Stimulated activated CD8-positive, alpha-beta memory T cell treated with anti-CD3 and anti-CD28 coated beads, Interleukin-2, amount 100 ng/mL, for 48 hours (primary cell): ENCODE results near the gene CMBL.
A peak's percentile ranks its signal among the peaks of the same experiment; 100 is the strongest.
"Not testable (repeated sequence)": the region's sequence is repeated elsewhere in the genome, so short reads cannot be mapped to it uniquely, and the experiment has no call there.

ENCODE experiments used
- DNase-seq, 2 donors: peaks; one replicate each; pipeline ENCODE4 v3.0.0-alpha.2; 2020; ENCODE audit warnings: low read depth in 2 of 2

Gene CMBL

GRCh38 chr5:10257870-10258269 is 49.8 kb downstream of the CMBL start:
- DNase-seq: no peak

DNA sequence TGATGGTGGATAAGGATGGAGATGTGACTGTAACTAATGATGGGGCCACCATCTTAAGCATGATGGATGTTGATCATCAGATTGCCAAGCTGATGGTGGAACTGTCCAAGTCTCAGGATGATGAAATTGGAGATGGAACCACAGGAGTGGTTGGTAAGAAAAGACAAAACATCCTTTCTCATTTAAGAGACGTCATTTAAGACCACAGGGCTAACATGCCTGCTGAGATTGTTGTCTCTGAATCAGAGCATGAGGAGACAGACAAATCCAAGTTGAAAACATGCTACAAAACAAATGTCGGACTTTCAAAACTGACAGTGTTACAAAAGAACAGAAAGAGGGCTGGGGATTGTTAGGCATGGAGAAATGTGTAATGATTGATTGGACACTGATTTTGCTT is 53.0 kb downstream of the CMBL start:
- no peak for DNase-seq

GRCh38 chr5:10253390-10253789 is 54.3 kb downstream of the CMBL start:
- no peak for DNase-seq

DNA sequence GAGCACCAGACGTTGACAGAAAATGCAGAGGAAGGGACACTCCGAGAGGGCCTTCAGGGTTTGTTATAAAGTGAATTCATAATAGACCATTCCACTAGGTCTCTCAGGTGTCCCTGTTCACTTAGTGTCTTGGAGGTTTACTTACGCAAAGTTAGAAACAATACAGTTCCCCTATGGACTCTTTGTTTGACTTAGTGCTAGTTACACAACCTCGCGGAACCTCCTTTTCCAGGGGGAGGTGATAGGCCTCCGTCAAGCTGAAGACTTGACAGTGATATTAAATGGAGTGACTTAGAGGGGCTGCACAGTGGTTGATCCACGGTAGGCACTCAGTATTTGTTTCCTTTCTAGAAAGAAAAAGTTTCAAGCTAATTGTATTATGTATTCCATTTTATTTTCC is 56.3 kb downstream of the CMBL start:
- no peak for DNase-seq

DNA sequence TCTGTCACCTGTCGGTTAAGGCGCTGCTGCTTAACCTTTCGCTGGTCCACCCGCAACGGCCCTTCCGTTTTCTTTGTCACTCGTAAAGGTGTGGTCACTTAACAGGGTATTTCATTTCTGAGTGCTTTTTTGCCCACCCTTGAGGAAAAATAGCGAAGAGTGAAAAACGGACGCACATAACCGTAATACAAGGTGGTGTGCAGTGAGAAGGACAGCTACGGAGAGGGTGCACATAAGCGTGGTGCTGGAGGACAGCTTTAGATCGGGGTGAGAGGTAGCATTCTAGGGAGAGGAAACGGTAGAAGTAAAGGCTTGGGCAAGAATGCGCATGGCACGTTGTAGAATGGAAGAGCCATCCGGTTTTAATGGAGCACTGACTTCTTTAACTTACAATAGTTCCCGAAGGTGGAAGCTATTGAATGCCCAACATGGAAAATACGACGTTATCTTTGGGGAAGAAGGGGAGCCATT is 56.9 kb downstream of the CMBL start:
- DNase-seq: no peak

DNA sequence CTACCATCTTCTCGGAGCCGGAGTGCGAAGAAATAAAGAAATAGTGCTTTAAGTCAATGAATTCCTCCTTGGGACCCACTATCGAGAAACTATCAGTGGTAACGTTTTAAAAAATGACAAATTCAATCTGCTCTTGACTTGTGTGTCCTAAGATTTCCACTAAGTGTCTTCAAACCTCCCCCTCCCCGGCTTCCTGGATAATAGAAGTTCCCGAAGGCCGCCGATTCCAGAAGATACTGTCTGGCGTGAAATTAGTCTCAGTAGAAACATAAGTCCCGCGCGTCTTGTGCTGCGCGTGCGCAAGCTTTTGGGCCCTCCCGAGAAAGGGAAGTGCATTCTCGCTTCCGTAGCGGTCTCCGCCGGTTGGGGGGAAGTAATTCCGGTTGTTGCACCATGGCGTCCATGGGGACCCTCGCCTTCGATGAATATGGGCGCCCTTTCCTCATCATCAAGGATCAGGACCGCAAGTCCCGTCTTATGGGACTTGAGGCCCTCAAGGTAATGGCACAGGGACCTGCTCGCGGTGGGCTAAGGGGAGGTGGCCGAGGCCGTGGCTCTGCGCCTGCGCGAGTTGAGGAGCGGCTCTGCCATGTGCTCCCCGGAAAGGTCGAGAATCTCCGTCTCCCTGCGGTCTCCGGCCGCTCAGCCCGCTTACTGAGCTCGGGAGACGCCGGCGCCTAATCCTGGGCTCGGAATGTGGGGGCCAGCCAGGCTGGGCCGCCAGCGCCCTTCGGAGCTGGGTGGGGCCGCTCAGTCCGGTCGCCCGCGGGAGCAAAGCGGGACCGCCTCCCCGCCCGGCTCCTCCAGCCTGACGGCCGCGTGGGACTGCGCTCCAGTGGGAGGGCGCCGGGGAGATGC is 57.5 kb downstream of the CMBL start, which contains the start of gene CCT5:
Gene CCT5 (plus strand): TSS at position 333 of the 858 bp plus-strand sequence. CDS start 61 bp downstream, at position 394.
- peak; percentile 73 to 80 for DNase-seq

DNA sequence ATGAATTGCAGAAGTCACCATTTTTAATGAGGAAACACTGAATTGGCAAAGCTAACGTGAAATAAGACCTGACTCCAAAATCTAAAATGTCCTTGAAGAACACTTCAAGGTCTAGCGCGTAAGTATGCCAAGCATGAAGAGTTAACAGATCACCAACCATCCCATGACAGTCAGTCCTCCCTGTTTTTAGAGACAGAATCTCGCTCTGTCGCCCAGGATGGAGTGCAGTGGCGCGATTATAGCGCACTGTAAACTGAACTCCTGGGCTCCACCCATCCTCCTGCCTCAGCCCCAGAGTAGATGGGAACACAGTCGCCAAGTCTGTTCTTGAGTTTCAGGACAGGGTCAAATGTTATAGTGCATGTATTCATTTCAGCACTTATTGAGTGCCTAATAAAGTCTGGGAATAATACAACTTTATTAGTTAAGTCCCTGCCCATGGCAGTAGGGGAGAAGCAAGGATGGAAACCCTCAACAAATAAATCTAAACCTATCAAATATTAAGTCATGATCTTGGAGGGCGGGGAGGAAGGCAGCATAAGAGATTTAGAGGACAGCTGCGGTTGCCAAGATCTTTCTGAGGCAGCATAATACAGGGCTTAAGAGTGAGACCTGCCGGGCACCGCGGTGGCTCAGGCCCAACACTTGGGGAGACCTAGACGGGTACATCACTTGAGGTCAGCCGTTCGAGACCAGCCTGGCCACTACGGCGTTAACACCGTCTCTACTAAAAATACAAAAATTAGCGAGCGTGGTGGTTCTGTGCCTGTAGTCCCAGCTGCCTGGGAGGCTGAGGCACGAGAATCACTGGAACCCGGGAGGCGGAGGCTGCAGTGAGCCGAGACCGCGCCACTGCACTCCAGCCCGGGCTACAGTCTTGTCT is 59.1 kb downstream of the CMBL start:
- DNase-seq: no peak

- not testable (repeated sequence) for DNase-seq
These were observed 60.5 kb downstream of the CMBL start for GRCh38 chr5:10247217-10247616.

- DNase-seq: no peak
These were observed 60.9 kb downstream of the CMBL start for GRCh38 chr5:10246761-10247160.

GRCh38 chr5:10244342-10244944 is 63.3 kb downstream of the CMBL start:
- no peak for DNase-seq

DNA sequence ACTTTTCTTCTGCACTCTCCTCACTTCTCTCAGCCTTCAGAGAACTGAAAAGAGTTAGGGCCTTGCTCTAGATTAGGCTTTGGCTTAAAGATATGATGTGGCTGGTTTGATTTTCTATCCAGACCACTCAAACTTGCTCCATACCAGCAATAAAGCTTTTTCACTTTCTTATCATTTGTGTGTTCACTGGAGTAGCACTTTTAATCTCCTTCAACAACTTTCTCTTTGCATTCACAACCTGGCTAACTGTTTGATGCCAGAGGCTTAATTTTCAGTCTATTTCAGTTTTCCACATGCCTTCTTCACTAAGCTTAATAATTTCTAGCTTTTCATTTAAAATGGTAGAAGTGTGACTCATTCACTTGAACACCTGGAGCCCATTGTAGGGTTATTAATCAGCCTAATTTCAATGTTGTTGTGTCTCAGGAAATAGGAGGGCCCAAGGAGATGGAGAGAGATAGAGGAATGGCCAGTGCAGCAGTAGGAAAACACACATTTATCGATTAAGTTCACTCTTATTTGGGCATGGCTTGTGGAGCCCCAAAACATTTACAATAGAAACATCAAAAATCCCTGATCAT is 64.0 kb downstream of the CMBL start:
- no peak for DNase-seq

GRCh38 chr5:10235350-10235749 is 72.4 kb downstream of the CMBL start:
- DNase-seq: no peak

- no peak for DNase-seq
These were observed 74.2 kb downstream of the CMBL start for GRCh38 chr5:10233505-10233904.

GRCh38 chr5:10233011-10233410 is 74.7 kb downstream of the CMBL start:
- no peak for DNase-seq

DNA sequence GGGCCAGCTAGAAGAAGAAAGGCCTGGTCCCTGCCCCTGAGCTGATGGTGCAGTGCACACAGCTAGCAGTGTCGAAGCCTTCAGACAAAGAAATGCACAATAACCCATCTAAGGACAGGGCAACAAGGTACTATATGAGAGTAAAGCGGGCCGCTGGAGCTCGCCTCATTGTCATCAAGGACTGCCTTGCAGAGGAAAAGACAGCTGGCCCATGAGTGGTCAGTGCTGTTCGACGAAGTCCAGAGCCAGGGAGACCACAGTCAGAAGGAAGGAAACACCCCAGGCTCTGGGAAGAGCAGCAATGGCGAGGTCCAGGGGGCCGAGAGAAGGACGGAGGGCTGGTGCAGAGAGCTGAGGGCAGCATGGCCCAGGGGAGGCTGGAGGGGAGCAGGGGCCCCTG is 75.3 kb downstream of the CMBL start:
- DNase-seq: no peak

DNA sequence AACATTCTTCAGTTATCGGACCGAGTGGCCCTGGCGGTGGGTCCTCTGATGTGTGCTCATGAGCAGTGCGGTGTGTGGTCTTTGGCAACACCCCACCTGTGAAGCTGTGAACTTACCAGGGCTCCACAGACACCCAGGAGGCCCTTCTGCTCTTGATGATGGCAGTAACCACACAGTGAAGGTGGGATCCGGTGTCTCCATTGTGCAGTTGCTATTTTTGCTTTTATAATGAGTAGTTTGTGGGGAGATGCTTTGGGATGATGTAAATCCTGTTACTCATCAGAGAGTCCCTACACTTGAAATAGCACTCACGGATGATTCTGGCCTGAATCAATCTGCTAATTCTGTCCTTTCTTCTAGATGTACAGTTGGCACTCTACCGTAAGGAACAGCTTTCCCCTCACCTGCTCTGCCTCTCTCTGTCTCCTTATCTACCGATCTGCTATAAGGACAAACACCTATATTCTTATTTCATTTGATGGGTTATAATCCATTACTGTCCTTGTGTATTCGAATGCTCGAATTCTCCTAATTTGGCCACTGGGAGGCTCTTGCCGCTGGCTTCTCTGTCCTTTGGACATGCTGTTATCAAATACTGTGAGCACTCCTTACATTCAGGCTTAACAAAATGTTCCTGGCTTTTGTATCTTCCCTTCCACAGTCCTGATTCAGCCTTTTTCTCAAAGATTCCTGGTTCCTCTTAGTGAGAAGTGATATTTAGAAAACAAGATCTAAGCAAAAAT is 78.2 kb downstream of the CMBL start:
- no peak for DNase-seq

- no peak for DNase-seq
These were observed 79.4 kb downstream of the CMBL start for GRCh38 chr5:10228288-10228687.
